Activated CD4-positive, alpha-beta T cell treated with anti-CD3 and anti-CD28 coated beads, Interleukin-10, Interleukin-2, amounts not matched to agents 100 ng/mL and 50 ng/mL, durations not matched to agents 16 hours and 8 hours (primary cell): ENCODE measurements around the gene SLC7A6.

Experiments
- DNase-seq: peaks from one replicate; pipeline ENCODE4 v3.0.0-alpha.2; 2020

SLC7A6 gene

GRCh38 chr16:68235108-68235886 is 29.0 kb upstream of the SLC7A6 start:
- DNase-seq: no peak

GRCh38 chr16:68235887-68236136 is 28.5 kb upstream of the SLC7A6 start, which contains the start of gene ESRP2:
TSS of gene ESRP2 (minus strand) at chr16:68236127. CDS start at chr16:68236045, 82 bp downstream.
- no peak for DNase-seq

GRCh38 chr16:68236137-68236825 is 28.0 kb upstream of the SLC7A6 start:
- peak; percentile 45 for DNase-seq

- no peak for DNase-seq
Observed at GRCh38 chr16:68236826-68237242, 27.5 kb upstream of the SLC7A6 start.

- peak; percentile 94 for DNase-seq
Observed at GRCh38 chr16:68237243-68238028, 26.9 kb upstream of the SLC7A6 start.

- peak; percentile 34 for DNase-seq
Observed at GRCh38 chr16:68238029-68238345, 26.3 kb upstream of the SLC7A6 start.

- no peak for DNase-seq
Observed at GRCh38 chr16:68242085-68242484, 22.2 kb upstream of the SLC7A6 start.

- DNase-seq: no peak
Observed at GRCh38 chr16:68242926-68243858, 21.1 kb upstream of the SLC7A6 start.

- DNase-seq: no peak
Observed at GRCh38 chr16:68244481-68244902, 19.8 kb upstream of the SLC7A6 start.

GRCh38 chr16:68244903-68245853 is 19.1 kb upstream of the SLC7A6 start, which contains the start of gene PLA2G15:
TSS of gene PLA2G15 (plus strand) at chr16:68245373. CDS start at chr16:68245427, 54 bp downstream.
- DNase-seq: peak; percentile 97

- no peak for DNase-seq
Observed at GRCh38 chr16:68246121-68246520, 18.2 kb upstream of the SLC7A6 start.

- DNase-seq: no peak
Observed at GRCh38 chr16:68246666-68247065, 17.7 kb upstream of the SLC7A6 start.

- DNase-seq: no peak
Observed at GRCh38 chr16:68247400-68247799, 16.9 kb upstream of the SLC7A6 start.

GRCh38 chr16:68247932-68248331 is 16.4 kb upstream of the SLC7A6 start:
- DNase-seq: no peak

- no peak for DNase-seq
Observed at GRCh38 chr16:68249371-68249770, 15.0 kb upstream of the SLC7A6 start.

GRCh38 chr16:68250951-68251350 is 13.4 kb upstream of the SLC7A6 start:
- no peak for DNase-seq

- no peak for DNase-seq
Observed at GRCh38 chr16:68251832-68252231, 12.5 kb upstream of the SLC7A6 start.

- no peak for DNase-seq
Observed at GRCh38 chr16:68252383-68252782, 11.9 kb upstream of the SLC7A6 start.

- DNase-seq: no peak
Observed at GRCh38 chr16:68253721-68254120, 10.6 kb upstream of the SLC7A6 start.

GRCh38 chr16:68255712-68256111 is 8.6 kb upstream of the SLC7A6 start:
- DNase-seq: no peak

GRCh38 chr16:68257251-68257905 is 6.9 kb upstream of the SLC7A6 start:
- DNase-seq: no peak
